ENCODE measurements around the gene RNU6-9. TPM values are rescaled to one million over a fixed set of nuclear protein-coding genes. Genes with fewer than 3 reads are reported as not detected.

Gene RNU6-9
- total RNA-seq, 1 donor: not detected

GRCh38 chr19:867855-868457 is 25.3 kb upstream of the RNU6-9 start:
- no peak for DNase-seq (ENCODE audit: insufficient read length, low spot score, missing footprints)
- no peak for TF ChIP-seq CTCF (IDR thresholded peaks at IDR 0.05; ENCODE audit: extremely low read depth, low read depth, low read length)
- Histone ChIP-seq H3K79me2 (ENCODE audit: insufficient read depth, low read length) (no peaks in the 10 kb centered on the region), H3K27me3 (ENCODE audit: insufficient read depth, low read length) (no peaks in the 10 kb centered on the region), H3K4me1 (ENCODE audit: insufficient read depth, low read length) (peaks cover 16% of the 10 kb centered on the region), H3K27ac (ENCODE audit: low read depth, low read length) (no peak overlapping the region), H3K4me3 (ENCODE audit: insufficient read depth, low read length) (no peak overlapping the region), H3K4me2 (ENCODE audit: insufficient read depth, low read length) (no peak overlapping the region), H3K36me3 (ENCODE audit: insufficient read depth, low read length) (peaks cover 18% of the 10 kb centered on the region), H2AFZ (ENCODE audit: low read length) (no peak overlapping the region), H4K20me1 (ENCODE audit: insufficient read depth, low read length) (peaks cover 11% of the 10 kb centered on the region), H3K9me3 (ENCODE audit: low read depth, low read length) (no peaks in the 10 kb centered on the region)

GRCh38 chr19:868458-869244 is 24.6 kb upstream of the RNU6-9 start:
- Histone ChIP-seq H3K27me3 (ENCODE audit: insufficient read depth, low read length) (no peaks in the 10 kb centered on the region), H3K79me2 (ENCODE audit: insufficient read depth, low read length) (no peaks in the 10 kb centered on the region), H3K9me3 (ENCODE audit: low read depth, low read length) (no peaks in the 10 kb centered on the region), H3K4me2 (ENCODE audit: insufficient read depth, low read length) (no peak overlapping the region), H2AFZ (ENCODE audit: low read length) (no peak overlapping the region), H3K36me3 (ENCODE audit: insufficient read depth, low read length) (peaks cover 18% of the 10 kb centered on the region), H3K4me1 (ENCODE audit: insufficient read depth, low read length) (peaks cover 16% of the 10 kb centered on the region), H3K27ac (ENCODE audit: low read depth, low read length) (peak overlapping the region; percentile 75), H3K4me3 (ENCODE audit: insufficient read depth, low read length) (no peak overlapping the region), H4K20me1 (ENCODE audit: insufficient read depth, low read length) (peaks cover 11% of the 10 kb centered on the region)
- DNase-seq (ENCODE audit: insufficient read length, low spot score, missing footprints): no peak
- no peak for TF ChIP-seq CTCF (IDR thresholded peaks at IDR 0.05; ENCODE audit: extremely low read depth, low read depth, low read length)

- H3K4me3 ChIP-seq (ENCODE audit: insufficient read depth, low read length): no peak overlapping the region
- H3K27ac ChIP-seq (ENCODE audit: low read depth, low read length): peak overlapping the region; percentile 75
- no peak for TF ChIP-seq CTCF (IDR thresholded peaks at IDR 0.05; ENCODE audit: extremely low read depth, low read depth, low read length)
- peaks cover 11% of the 10 kb centered on the region for H4K20me1 ChIP-seq (ENCODE audit: insufficient read depth, low read length)
- no peak overlapping the region for H2AFZ ChIP-seq (ENCODE audit: low read length)
- peak; percentile 100 for DNase-seq (ENCODE audit: insufficient read length, low spot score, missing footprints)
- no peaks in the 10 kb centered on the region for H3K27me3 ChIP-seq (ENCODE audit: insufficient read depth, low read length)
- peaks cover 18% of the 10 kb centered on the region for H3K36me3 ChIP-seq (ENCODE audit: insufficient read depth, low read length)
- H3K4me1 ChIP-seq (ENCODE audit: insufficient read depth, low read length): peaks cover 16% of the 10 kb centered on the region
- no peaks in the 10 kb centered on the region for H3K79me2 ChIP-seq (ENCODE audit: insufficient read depth, low read length)
- peak overlapping the region; percentile 21 for H3K4me2 ChIP-seq (ENCODE audit: insufficient read depth, low read length)
- no peaks in the 10 kb centered on the region for H3K9me3 ChIP-seq (ENCODE audit: low read depth, low read length)
Measured at GRCh38 chr19:869245-870177, 23.8 kb upstream of the RNU6-9 start.

Measured in osteoblast (primary cell).